ACC112 (cell line): Measurements from ENCODE around the gene HSPA1L.

Experiments
- H2AFZ ChIP-seq: fragments of 200-600 bp; sonication (generic); one replicate; pipeline ENCODE4 v1.6.0; 2017; ENCODE audit warnings: antibody characterized with exemption, low read length; ENCODE audit not compliant: unreplicated experiment
- H3K27ac ChIP-seq: fragments of 200-600 bp; sonication (generic); 2 replicates; pipeline ENCODE4 v1.5.1; 2014; ENCODE audit warnings: low read depth, mild to moderate bottlenecking, antibody characterized with exemption, low read length, moderate library complexity
- H3K27me3 ChIP-seq: fragments of 200-600 bp; sonication (generic); 2 replicates; pipeline ENCODE4 v1.6.1; 2014; ENCODE audit warnings: mild to moderate bottlenecking, antibody characterized with exemption, low read length, moderate library complexity, mixed read lengths; ENCODE audit not compliant: insufficient read depth
- H3K36me3 ChIP-seq: fragments of 200-600 bp; sonication (generic); 2 replicates; pipeline ENCODE4 v1.6.1; 2016; ENCODE audit warnings: mild to moderate bottlenecking, antibody characterized with exemption, low read length, moderate library complexity, mixed read lengths; ENCODE audit not compliant: insufficient read depth
- H3K4me1 ChIP-seq: fragments of 200-600 bp; sonication (generic); one replicate; pipeline ENCODE4 v1.6.1; 2016; ENCODE audit warnings: low read length, mixed read lengths; ENCODE audit not compliant: insufficient read depth, unreplicated experiment, control insufficient read depth
- H3K4me3 ChIP-seq: fragments of 200-600 bp; sonication (generic); 2 replicates; pipeline ENCODE4 v1.5.1; 2014; ENCODE audit warnings: mild to moderate bottlenecking, low read depth, low read length
- H3K79me2 ChIP-seq: fragments of 200-600 bp; sonication (generic); one replicate; pipeline ENCODE4 v1.6.0; 2016; ENCODE audit warnings: low read length; ENCODE audit not compliant: control insufficient read depth, unreplicated experiment, insufficient read depth

Gene HSPA1L

GRCh38 chr6:31762356-31762755 is 52.7 kb downstream of the HSPA1L start, which contains the start of gene SAPCD1:
Gene SAPCD1, plus strand, starts transcription at chr6:31762656. Its CDS starts 399 bp downstream, at chr6:31763055.
- Histone ChIP-seq H3K36me3 (no peaks in the 10 kb centered on the region), H3K27ac (no peak within 1 kb of the TSS)

GRCh38 chr6:31761343-31761742 is 53.7 kb downstream of the HSPA1L start:
- no peaks in the 10 kb centered on the region for H3K36me3 ChIP-seq

More at GRCh38 chr6:31762356-31762755, 52.7 kb downstream of the HSPA1L start, which contains the start of gene SAPCD1:
- H3K4me3 ChIP-seq, result no peak within 1 kb of the TSS
- H3K79me2 ChIP-seq, result no peaks in the 10 kb centered on the region
- H3K4me1 ChIP-seq, result peaks cover 6% of the 10 kb centered on the region
- H3K27me3 ChIP-seq, result no peaks in the 10 kb centered on the region
- no peak within 1 kb of the TSS for H2AFZ ChIP-seq

DNA sequence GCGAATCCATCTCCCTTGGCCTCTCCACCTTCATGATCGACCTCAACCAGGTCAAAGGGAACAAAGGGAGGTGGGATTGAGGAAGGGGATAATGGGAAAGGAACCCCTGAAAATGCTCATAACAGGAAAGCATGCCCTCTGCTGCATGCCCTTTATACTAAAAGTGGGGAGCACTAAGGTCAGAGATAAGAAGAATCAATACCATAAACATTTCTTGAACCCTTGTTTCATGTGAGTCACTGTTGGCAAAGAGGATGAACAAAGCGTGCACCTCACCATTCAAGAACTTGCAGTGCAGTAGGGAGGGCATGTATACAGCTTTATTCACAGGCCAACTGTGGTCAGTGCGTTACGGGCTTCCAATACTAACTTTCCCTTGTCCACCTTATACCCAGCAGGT is 54.3 kb downstream of the HSPA1L start:
- H2AFZ ChIP-seq, result no peak overlapping the region
- H3K36me3 ChIP-seq, result no peaks in the 10 kb centered on the region
- no peaks in the 10 kb centered on the region for H3K27me3 ChIP-seq
- H3K4me1 ChIP-seq, result peaks cover 6% of the 10 kb centered on the region
- no peak overlapping the region for H3K4me3 ChIP-seq
- no peaks in the 10 kb centered on the region for H3K79me2 ChIP-seq
- no peak overlapping the region for H3K27ac ChIP-seq

More at GRCh38 chr6:31761343-31761742, 53.7 kb downstream of the HSPA1L start:
- Histone ChIP-seq H3K79me2 (no peaks in the 10 kb centered on the region), H3K27me3 (no peaks in the 10 kb centered on the region), H3K4me3 (no peak overlapping the region), H3K4me1 (peaks cover 6% of the 10 kb centered on the region), H2AFZ (no peak overlapping the region), H3K27ac (no peak overlapping the region)
